ENCODE results near the gene TRPM5.
A peak's percentile ranks its signal among the peaks of the same experiment; 100 is the strongest.
"Not testable (repeated sequence)": the region's sequence is repeated elsewhere in the genome, so short reads cannot be mapped to it uniquely, and the experiment has no call there.

The TRPM5 gene, protein sequence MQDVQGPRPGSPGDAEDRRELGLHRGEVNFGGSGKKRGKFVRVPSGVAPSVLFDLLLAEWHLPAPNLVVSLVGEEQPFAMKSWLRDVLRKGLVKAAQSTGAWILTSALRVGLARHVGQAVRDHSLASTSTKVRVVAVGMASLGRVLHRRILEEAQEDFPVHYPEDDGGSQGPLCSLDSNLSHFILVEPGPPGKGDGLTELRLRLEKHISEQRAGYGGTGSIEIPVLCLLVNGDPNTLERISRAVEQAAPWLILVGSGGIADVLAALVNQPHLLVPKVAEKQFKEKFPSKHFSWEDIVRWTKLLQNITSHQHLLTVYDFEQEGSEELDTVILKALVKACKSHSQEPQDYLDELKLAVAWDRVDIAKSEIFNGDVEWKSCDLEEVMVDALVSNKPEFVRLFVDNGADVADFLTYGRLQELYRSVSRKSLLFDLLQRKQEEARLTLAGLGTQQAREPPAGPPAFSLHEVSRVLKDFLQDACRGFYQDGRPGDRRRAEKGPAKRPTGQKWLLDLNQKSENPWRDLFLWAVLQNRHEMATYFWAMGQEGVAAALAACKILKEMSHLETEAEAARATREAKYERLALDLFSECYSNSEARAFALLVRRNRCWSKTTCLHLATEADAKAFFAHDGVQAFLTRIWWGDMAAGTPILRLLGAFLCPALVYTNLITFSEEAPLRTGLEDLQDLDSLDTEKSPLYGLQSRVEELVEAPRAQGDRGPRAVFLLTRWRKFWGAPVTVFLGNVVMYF (N-terminal part only)

DNA sequence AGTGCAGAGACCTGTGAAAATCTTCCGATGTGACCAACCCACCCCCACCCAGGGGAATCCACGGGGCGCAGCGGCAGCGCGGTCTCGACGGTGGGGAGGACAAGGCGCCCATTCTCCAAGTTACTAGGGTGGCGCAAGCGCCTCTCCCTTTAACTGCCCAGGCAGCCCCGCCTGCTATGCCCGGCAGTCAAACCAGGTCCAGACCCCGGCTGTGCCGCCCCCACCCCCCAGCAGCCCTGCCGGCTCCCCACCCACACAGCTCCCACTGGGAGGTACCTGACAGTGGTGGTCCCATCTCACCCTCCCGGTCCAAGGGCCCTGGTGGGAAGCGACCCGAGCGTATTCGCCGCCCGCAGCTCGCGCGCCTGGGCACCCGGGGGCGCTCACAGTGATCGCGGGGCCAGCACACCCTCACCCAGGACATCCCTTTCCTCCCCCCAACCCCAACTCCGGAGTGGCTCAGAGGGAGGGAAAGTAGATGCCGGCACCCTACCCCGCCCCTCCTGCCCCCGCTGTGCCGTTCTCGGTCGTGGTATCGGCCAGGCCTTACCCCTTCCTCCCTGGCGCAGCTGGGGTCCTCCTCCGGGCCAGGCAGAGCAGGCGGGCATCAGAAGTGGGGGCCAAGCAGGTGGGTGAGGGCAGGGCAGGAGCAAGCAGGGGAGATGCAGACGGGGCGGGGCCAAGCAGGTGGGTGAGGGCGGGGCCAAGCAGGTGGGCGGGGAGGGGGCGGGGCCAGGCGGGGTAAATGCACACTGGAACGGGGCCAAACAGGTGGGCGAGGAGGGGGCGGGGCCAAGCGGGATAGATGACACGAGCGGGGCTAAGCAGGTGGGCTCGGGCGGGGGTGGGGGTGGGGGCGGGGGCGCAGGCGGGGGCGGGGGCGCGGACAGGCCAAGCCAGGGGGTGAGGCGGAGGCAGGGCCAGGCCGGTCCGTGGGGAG, at the start of gene TRPM5:
Gene TRPM5, minus strand, starts transcription at position 634 of the 940 bp plus-strand sequence. CDS start 21,478 bp downstream, outside the sequence.
- DNase-seq, result peak; percentile 51

DNA sequence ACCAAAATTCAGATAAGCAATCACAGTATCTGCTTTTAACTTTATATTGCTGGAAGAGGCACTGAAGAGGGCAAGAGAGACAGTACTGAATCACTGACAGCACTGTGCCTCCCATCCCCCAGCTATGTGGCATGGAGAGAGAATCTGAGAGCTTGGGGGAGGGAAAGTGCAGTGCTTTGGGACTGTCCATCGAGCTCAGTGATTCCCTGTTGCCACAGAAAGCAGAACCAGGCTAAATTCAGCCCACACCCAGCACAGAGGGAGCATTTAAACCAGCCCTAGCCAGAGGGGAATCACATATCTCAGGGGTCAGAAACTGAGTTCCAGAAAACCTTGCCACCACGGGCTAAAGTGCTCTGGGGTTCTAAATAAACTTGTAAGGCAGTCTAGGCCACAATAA, 44.8 kb upstream of the TRPM5 start:
- no peak for DNase-seq

DNA sequence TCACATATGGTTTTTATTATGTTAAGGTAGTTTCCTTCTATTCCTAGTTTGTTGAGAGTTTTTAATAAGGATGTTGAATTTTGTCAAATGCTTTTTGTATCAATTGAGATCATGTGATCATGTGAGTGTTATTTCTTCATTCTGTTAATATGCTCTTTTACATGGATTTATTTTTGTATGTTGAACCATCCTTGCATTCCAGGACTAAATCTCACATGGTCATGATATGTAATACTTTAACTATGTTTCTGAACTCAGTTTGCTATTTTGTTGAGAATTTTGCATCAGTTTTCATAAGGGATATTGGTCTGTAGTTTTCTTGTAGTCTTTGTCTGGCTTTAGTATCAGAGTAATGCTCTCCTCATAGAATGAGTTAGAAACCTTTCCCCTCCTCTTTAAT, 43.7 kb upstream of the TRPM5 start:
- no peak for DNase-seq

DNA sequence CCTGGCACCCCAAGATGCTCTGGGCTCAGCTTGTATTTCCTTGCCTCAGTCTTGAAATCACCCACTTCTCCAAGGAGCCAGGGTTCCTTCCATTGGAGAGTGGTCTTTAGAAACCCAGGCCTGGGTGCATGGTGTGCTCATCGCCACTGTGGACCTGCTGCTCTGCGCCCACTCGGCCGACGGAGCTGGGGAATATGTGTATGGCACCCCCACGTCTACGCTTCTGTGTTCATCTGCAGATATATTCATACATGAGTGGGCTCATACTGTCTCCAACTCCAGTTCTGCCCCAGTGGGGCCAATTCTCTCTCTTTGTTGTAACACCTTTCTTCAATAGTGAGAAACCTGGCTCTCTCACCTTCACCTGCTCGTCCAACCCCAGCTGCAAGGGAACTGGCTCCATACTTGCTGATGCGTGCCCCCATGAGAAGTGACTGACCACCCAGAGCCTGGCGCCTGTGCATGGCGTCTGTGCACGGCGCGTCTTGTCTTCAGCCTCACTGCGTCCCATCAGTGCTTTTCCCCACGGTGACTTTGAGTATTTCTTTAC, 40.3 kb upstream of the TRPM5 start:
- no peak for DNase-seq

DNA sequence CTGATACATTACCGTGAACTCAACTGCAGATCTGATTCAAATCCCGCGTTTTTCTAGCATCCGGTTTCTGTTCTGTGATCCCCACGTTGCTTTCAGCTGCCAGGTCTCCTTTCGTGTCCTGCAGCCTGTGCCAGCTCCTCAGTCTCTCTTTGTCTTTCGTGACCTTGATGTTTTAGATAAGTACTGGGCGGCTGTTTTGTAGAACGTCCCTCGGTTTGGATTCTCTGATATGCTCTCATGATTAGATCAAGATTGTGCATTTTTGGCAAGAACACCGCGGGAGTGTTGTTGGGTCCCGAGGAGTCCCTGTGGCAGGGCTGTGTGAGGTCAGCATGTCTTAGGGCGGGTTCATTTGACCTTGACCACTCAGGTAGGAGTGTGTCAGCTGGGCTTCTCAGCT, 39.1 kb upstream of the TRPM5 start:
- no peak for DNase-seq

DNA sequence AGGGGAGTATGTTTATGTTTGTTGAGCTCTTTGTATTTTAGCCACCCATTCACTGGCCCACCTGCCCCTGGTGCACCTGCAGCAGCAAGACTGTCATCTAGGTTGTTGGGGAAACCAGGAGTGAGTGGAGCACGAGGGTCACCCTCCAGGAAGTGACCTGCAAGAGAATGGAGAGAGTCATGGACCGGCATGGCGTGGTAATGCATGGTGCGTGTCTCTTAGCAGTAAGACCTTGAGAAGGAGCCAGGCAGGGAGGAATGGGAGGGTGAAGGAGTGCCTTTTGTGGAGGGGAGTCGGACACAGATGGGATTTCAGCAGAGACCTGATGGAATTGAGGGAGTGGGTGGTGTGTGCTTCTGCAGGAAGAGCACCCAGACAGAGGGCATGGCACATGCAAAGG, 38.4 kb upstream of the TRPM5 start:
- no peak for DNase-seq

DNA sequence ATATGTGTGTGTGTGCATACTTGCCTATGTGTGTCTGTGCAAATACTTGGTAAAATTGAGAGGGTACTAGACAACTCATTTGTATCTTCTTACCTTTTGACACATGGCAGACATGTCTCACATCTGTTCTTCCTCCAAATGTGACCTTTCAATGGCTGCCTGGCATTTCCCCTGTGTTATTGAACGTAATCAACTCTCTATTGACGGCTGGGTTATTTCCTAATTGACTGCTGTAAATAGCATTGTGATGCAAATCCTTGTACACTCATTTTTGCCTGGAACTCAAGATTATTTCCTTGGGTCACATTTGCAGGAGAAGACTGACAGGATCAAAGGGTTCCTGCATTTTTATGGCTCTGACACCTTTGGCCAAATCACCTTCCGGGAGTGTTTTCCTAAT, 37.9 kb upstream of the TRPM5 start:
- DNase-seq, result no peak

DNA sequence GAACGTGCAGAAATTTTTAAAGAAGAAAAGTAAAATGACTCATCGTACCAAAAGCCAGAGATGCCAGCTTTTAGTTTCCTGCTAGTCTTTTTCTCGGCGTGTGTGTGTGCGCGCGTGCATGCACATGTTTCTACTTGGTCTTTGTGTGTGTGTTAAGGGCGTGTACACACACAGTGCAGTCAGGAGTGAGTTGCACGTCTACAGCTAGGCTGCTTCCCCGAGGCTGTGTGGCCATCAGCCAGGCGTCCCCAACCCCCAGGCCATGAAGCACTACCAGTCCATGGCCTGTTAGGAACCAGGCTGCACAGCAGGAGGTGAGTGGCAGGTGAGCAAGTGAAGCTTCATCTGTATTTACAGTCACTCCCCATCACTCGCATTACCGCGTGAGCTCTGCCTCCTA, 36.9 kb upstream of the TRPM5 start:
- no peak for DNase-seq

DNA sequence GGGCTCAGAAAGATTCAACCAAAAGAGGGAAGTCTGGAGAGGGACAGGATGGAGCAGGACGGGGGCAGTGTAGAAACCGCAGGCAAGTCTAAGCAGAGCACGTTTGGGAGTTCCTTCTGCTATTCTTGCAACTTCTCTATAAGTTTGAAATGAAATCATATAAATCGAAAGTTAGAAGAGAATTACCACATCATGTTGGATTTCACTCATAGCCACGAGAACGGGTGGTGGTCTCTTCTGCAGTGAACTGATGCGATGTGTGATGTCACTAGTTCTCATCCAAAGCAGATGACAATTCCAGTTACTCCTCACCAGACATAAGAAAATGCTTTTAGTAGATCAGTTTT, 36.5 kb upstream of the TRPM5 start:
- no peak for DNase-seq

DNA sequence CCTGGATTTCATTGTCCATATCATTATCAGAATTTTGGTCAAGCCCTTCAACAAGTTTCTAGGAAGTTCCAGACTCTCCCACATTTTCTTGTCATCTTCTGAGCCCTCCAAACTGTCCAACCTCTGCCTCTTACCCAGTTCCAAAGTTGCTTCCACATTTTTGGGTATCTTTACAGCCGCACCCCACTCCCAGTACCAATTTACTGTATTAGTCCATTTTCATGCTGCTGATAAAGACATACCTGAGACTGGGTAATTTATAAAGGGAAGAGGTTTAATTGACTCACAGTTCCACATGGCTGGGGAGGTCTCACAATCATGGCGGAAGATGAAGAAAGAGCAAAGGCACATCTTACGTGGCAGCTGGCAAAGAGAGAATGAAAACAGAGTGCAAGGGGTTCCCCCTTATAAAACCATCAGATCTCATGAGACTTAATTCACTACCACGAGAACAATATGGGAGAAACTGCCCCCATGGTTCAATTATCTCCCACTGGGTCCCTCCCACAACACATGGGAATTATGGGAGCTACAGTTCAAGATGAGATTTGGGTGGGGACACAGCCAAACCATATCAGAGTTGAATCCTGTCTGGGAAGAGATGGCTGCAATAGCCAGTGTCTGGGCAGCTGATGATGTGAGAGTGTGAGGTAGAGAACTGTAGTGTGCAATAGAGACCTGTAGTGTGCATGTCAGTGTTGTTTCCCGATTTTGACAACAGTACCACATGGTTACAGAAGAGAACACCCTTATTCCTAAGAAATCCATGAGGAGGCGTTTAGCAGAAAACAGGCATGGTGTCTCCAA, 36.0 kb upstream of the TRPM5 start:
- DNase-seq, result not testable (repeated sequence)

DNA sequence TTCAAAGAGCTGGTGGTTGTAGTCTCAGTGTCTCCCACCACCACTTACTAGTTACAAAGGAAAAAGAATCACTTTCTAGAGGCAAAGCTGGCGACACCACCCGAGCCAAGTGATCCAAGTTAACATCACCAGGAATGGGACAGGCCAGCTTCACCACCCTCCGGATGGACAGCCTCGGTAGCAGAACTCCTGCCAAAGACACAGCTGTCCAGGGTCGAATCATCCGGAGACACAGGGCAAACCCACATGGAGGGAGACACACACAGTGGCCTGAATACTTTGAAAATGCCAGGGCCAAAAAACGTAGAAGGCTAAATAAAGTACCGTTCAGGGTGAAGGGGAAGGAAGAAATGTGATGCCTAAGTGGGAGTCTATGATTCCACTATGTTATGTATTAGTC, 33.6 kb upstream of the TRPM5 start:
- DNase-seq, result no peak

DNA sequence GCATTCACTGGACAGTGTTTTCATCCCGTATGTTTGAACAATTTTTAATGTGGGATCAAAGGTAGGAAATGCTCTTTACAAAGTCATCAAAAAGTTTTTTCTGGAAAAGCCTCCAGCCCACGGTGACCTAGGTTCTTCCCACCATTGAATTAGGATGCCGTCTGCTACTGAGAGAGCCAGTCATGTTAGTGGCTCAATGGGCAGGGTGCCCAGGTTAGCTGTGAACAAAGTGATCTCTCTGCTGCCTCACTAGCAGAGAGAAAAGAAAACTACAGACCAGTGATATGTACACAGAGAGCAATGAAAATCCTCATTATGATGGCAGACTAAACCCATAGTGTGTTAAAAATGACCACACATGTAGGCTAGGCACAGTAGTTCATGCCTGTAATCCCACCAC, 32.9 kb upstream of the TRPM5 start:
- no peak for DNase-seq

DNA sequence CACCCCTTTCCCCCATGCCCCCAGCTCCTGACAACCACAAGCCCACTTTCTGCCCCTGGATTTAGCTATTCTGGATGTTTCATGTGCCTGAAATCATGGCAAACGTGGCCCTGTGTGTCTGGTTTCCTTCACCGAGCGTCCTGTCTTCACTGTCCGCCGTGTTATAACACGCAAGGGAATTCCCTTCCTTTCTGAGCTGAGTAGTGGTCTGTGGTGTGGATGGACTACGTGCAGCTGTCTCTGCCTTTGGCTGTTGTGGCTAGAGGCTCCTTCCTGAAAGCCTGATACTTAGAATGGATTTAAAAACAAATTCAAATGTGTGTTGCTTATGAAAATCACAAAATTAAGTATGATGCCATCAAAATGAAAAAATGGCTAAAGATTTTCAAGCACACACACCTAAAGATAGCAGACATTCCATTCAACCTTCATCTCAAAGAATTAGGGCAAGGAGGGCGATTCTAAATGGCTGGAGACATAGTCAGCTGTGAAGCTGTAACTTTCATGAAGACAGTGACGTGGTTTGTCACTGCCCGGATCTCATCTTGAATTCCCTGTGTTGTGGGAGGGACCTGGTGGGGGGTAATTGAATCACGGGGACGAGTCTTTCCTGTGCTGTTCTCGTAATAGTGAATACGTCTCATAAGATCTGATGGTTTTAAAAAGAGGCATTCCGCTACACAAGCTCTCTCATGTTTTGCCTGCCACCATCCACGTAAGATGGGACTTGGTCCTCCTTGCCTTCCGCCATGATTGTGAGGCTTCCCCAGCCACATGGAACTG, 31.0 kb upstream of the TRPM5 start:
- DNase-seq, result no peak

DNA sequence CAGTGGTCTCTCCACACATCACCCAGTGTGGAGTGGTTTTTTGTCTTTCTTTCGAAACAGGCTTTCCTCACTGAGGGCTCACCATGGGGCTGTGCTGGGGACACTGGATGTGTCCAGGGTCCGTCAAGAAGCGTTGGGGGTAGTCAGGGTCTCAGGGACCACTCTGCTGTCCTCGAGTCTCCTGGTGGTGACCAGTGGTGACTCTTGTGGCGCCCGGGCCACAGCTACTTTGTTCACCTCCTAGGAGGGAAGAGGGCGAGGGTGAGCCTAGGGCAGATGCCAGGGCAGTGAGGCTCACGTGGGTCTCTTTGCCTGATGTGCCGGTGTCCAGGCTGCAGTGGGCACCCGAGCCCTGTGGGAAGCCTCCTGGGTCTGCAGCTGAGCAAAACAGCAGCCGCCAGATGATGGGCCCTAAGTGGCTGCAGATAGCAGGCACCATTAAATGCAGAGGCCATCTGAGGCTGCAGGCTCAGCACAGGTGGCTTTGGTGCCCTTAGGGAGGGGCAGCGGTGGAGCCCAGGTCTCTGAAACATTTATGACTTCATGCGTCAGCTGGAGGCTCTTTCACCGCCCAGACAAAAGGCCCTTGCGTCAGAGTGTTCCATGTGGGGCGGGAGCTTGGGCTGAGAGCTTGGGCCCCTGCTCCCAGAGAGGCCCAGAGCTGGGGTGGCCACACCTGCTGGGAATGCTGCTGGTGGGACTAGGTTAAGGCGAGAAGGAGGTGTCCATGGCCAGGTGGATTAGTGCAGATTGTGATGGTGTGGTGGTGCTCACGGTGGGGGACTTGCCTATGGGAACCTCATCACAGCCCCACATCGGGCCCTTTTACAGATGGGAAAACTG, 30.0 kb upstream of the TRPM5 start:
- no peak for DNase-seq

DNA sequence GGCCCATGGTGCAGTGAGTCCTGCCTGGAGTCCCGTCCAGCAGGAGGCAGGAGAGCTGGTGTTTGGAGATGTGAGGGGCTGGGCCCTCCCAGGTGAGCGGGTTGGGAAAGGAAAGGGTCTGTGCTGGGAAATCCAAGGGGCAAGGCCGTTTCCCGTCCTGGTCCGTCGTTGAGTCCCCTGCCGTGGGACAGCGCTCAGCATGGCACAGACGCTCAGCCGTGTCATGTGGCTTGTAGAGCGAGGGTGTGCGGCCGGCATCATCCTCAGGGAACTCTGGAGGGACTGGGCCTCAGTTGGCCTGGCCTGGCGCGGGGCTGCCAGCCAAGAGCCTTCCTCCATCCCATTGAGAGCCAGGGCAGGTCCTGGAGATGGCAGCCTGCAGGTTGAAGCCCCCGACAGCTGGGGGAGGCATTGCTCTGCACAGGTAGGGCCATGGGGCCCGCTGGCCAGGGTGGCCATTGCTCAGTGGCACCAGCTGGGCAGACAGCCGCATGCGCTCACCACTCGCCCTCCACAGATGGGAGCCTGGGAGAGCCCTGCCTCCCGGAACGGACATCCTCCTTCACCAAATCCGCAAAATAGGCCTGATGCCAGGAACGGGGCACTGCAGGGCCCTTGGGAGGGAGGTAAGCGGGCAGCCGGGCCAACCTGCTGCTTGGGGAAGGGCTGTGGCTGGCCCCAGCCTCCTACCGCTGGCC, 29.2 kb upstream of the TRPM5 start:
- DNase-seq, result no peak

DNA sequence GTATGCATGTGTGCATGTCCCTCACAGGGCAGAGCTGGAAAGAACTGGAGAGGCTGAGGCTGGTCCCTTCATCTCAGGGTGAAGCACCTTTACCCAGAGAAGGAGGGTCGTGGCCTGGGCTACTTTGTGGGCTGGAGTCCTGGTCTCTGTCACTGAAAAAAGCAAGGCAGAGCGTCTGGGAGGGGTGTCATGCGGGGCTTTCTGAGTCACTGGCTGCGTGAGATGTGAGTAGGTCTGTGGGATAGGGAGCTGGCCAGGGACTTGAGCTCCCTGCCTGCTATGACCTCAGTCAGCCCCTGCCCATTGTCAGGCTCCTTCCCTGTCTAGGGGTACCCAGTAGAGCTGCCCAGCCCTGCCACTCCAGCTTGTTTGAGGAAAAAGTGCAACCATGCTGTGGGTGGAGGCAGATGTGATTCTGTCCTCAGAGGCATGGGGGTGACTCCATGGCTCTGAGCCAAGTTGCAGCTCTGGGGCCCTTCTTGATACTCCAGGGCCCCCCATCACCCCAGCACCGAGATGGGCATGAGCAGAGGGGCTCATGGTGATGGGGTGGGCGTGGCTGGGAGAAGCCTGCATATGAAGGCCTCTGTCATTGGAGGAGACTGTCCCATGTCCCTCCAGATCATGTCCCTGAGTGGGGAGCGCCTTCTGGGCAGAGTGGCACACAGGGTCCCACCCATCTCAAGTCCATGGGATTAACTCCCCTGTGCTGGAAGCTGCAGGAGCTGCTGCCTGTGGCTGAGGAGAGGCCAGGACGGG, 28.3 kb upstream of the TRPM5 start:
- no peak for DNase-seq

DNA sequence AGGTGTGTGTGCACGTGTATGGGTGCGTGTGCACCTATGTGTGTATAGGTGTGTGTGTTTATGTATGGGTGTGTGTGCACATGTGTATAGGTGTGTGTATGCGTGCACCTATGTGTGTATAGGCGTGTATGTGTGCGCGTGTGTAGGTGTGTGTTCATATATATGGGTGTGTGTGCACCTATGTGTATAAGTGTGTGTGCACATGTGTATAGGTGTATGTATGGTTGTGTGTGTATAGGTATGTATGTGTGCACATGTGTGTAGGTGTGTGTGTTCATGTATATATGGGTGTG, 27.4 kb upstream of the TRPM5 start:
- no peak for DNase-seq

DNA sequence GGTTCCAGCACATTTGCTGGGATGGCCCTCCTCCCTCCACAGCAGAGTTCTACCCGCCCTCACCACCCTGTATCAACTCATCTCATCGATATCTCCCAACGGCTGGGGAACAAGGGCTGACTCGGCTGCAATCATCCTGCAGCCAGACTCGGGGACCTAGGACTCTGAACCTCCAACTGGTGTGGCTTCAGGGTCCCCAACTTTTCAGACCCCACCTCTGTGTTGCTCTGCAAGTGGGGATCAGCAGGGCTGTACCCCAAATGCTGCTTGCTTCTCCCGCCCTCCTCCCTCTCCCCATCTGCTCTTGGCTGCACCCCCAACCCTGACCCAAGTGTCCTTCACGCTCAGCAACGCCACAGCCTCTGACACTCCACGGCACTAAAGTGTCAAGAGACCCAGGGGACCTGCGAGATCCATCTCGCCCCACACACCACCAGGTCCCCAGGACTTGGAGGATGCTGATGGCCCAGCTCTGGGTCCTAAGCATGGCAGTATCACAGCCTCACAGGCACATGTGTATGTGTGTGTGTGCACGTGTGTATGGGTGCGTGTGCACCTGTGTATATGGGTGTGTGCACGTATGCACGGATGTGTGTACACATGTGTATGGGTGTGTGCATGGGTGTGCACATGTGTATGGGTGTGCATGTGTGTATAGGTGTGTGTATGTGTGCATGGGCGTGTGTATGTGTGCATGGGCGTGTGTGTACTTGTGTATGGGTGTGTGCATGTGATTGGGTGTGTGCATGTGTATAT, 26.9 kb upstream of the TRPM5 start:
- DNase-seq, result no peak

All from activated CD4-positive, alpha-beta T cell treated with anti-CD3 and anti-CD28 coated beads, Interleukin-2, Interleukin-6, amounts not matched to agents 100 ng/mL and 50 ng/mL, durations not matched to agents 16 hours and 8 hours (primary cell).